ENCODE results near the gene SLC30A2. TPM values are rescaled to one million over a fixed set of nuclear protein-coding genes. Genes with fewer than 3 reads are reported as not detected.

SLC30A2 gene
- total RNA-seq, 1 experiment from 2014 or later = 0.07 TPM

GRCh38 chr1:26079178-26079563 lies 33.3 kb upstream of the SLC30A2 start:
- no peak overlapping the region for H3K4me3 ChIP-seq (ENCODE audit: low read length)
- peaks cover 29% of the 10 kb centered on the region for H3K4me1 ChIP-seq (ENCODE audit: insufficient read depth, low read length)
- no peaks in the 10 kb centered on the region for H3K9me3 ChIP-seq (ENCODE audit: low read length)
- H3K27me3 ChIP-seq (ENCODE audit: low read length) = no peaks in the 10 kb centered on the region
- H3K9ac ChIP-seq (ENCODE audit: low read length) = no peak overlapping the region
- H3K79me2 ChIP-seq (ENCODE audit: low read length) = no peaks in the 10 kb centered on the region
- POLR2A ChIA-PET (ENCODE audit: unreplicated experiment) = no interaction called here
- no peak for DNase-seq
- H3K27ac ChIP-seq (ENCODE audit: low read length) = no peak overlapping the region
- H2AFZ ChIP-seq (ENCODE audit: low read length) = no peak overlapping the region; the same call in 1 of the 2 replicates
- no peaks in the 10 kb centered on the region for H4K20me1 ChIP-seq (ENCODE audit: low read length)
- ATAC-seq = no peak
- CTCF ChIA-PET = no interaction called here
- no peaks in the 10 kb centered on the region for H3F3A ChIP-seq (ENCODE audit: low read length, unreplicated experiment)
- BruUV-seq (replicated peaks) = no TSS peak
- no peak overlapping the region for H3K4me2 ChIP-seq (ENCODE audit: low read length)
- no peaks in the 10 kb centered on the region for H3K36me3 ChIP-seq (ENCODE audit: low read depth, low read length)
- TF ChIP-seq EZH2phosphoT487 (IDR thresholded peaks at IDR 0.05; ENCODE audit: borderline replicate concordance, low read length) = no peak
- no peak for TF ChIP-seq EZH2 (IDR thresholded peaks at IDR 0.05; ENCODE audit: low read length, unreplicated experiment)
- no peak for TF ChIP-seq CTCF (conservative IDR thresholded peaks at IDR 0.05; ENCODE audit: low read depth, low read length)
- H3K9me2 ChIP-seq (replicated peaks; ENCODE audit: low read length) = no peaks in the 10 kb centered on the region
- intact Hi-C loops (cut with micrococcal nuclease) = no loop called here

- no TSS peak for BruUV-seq (replicated peaks)
Observed at GRCh38 chr1:26078286-26079177, 32.6 kb upstream of the SLC30A2 start.

More at GRCh38 chr1:26078286-26079177, 32.6 kb upstream of the SLC30A2 start:
- intact Hi-C loops (cut with micrococcal nuclease) = no loop called here
- Histone ChIP-seq H3F3A (ENCODE audit: low read length, unreplicated experiment) (no peaks in the 10 kb centered on the region), H3K9me3 (ENCODE audit: low read length) (no peaks in the 10 kb centered on the region), H3K9me2 (replicated peaks; ENCODE audit: low read length) (no peaks in the 10 kb centered on the region), H4K20me1 (ENCODE audit: low read length) (no peaks in the 10 kb centered on the region), H3K4me2 (ENCODE audit: low read length) (peak overlapping the region; percentile 47; the same call in 1 of the 2 replicates), H2AFZ (ENCODE audit: low read length) (no peak overlapping the region; the same call in 1 of the 2 replicates), H3K4me1 (ENCODE audit: insufficient read depth, low read length) (peaks cover 26% of the 10 kb centered on the region), H3K79me2 (ENCODE audit: low read length) (no peaks in the 10 kb centered on the region), H3K27ac (ENCODE audit: low read length) (no peak overlapping the region), H3K36me3 (ENCODE audit: low read depth, low read length) (no peaks in the 10 kb centered on the region), H3K4me3 (ENCODE audit: low read length) (no peak overlapping the region), H3K9ac (ENCODE audit: low read length) (no peak overlapping the region), H3K27me3 (ENCODE audit: low read length) (no peaks in the 10 kb centered on the region)
- POLR2A ChIA-PET (ENCODE audit: unreplicated experiment) = interaction anchor here (0.7 kb wide), 1 partner anchor 25 kb away, joined by 14 read pairs; no protein-coding TSS in a partner anchor
- ATAC-seq (no peak), DNase-seq (peak; percentile 45)
- CTCF ChIA-PET = interaction anchor here (0.6 kb wide), 2 partner anchors 73 to 91 kb away, joined by 4 to 5 read pairs; partner anchors contain the start of gene ZNF593
- no peak for TF ChIP-seq CTCF (conservative IDR thresholded peaks at IDR 0.05; ENCODE audit: low read depth, low read length)
- no peak for TF ChIP-seq EZH2 (IDR thresholded peaks at IDR 0.05; ENCODE audit: low read length, unreplicated experiment)
- no peak for TF ChIP-seq EZH2phosphoT487 (IDR thresholded peaks at IDR 0.05; ENCODE audit: borderline replicate concordance, low read length)

Data from PC-3 (cell line).